ENCODE measurements around the gene SCGB1C1.

DNA sequence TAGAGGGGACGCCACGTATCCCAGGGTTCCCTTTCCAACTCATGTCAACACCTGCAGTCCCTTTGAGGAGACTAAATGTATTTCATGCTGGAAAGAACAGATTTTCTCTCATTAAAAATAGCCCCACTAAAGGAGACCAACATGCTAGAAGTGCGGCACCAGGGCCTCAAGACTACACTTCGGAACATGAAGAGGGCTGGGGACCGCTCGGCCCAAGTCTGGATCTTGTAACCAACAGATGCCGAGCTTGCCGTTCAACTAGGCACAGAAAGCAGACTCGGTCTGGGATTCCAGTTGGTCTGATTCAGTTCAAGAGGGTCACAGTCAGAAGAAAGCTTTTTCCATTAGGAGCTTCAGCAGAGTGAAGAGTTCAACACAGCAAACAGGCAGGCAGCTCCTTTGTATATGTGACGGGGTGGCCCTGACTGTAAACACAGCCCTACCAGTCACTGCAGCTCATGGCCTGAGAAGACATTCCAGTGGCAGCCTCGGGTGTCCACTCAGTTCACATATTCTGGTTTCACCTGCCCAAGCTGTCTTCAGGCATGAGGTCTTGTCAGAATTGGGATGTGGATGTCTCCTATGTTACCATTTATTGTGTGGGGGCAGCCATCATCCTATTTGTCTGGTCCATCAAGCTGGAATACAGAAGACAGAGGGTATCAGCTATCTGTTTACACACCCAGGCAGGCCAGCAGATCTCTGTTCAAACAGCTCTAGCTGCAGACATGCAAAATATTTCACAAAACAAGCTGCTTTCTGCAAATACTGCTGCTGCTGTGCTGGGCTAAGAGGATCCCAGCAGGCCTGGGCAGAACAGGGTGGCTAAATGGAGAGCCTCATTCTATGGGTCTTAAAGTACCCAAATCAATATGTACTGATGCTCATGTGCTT is 23.4 kb downstream of the SCGB1C1 start:
- TF ChIP-seq TAF1 (conservative IDR thresholded peaks at IDR 0.05) (no peak), JUND (IDR thresholded peaks at IDR 0.05) (no peak), RAD21 (IDR thresholded peaks at IDR 0.05) (no peak), FOXA2 (IDR thresholded peaks at IDR 0.05) (no peak), SP1 (IDR thresholded peaks at IDR 0.05) (no peak), HNF4G (IDR thresholded peaks at IDR 0.05) (no peak), YY1 (IDR thresholded peaks at IDR 0.05) (no peak), RXRA (IDR thresholded peaks at IDR 0.05) (no peak), GABPA (IDR thresholded peaks at IDR 0.05 in 1 of 2, conservative IDR thresholded peaks at IDR 0.05 in 1 of 2) (no peak)
- TF ChIP-seq, protein P1, sequence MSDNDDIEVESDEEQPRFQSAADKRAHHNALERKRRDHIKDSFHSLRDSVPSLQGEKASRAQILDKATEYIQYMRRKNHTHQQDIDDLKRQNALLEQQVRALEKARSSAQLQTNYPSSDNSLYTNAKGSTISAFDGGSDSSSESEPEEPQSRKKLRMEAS (IDR thresholded peaks at IDR 0.05), result no peak
- TF ChIP-seq, protein P2, sequence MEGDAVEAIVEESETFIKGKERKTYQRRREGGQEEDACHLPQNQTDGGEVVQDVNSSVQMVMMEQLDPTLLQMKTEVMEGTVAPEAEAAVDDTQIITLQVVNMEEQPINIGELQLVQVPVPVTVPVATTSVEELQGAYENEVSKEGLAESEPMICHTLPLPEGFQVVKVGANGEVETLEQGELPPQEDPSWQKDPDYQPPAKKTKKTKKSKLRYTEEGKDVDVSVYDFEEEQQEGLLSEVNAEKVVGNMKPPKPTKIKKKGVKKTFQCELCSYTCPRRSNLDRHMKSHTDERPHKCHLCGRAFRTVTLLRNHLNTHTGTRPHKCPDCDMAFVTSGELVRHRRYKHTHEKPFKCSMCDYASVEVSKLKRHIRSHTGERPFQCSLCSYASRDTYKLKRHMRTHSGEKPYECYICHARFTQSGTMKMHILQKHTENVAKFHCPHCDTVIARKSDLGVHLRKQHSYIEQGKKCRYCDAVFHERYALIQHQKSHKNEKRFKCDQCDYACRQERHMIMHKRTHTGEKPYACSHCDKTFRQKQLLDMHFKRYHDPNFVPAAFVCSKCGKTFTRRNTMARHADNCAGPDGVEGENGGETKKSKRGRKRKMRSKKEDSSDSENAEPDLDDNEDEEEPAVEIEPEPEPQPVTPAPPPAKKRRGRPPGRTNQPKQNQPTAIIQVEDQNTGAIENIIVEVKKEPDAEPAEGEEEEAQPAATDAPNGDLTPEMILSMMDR (IDR thresholded peaks at IDR 0.05; ENCODE audit: low read depth, low read length, missing input control), result no peak
- TF ChIP-seq, protein P3, sequence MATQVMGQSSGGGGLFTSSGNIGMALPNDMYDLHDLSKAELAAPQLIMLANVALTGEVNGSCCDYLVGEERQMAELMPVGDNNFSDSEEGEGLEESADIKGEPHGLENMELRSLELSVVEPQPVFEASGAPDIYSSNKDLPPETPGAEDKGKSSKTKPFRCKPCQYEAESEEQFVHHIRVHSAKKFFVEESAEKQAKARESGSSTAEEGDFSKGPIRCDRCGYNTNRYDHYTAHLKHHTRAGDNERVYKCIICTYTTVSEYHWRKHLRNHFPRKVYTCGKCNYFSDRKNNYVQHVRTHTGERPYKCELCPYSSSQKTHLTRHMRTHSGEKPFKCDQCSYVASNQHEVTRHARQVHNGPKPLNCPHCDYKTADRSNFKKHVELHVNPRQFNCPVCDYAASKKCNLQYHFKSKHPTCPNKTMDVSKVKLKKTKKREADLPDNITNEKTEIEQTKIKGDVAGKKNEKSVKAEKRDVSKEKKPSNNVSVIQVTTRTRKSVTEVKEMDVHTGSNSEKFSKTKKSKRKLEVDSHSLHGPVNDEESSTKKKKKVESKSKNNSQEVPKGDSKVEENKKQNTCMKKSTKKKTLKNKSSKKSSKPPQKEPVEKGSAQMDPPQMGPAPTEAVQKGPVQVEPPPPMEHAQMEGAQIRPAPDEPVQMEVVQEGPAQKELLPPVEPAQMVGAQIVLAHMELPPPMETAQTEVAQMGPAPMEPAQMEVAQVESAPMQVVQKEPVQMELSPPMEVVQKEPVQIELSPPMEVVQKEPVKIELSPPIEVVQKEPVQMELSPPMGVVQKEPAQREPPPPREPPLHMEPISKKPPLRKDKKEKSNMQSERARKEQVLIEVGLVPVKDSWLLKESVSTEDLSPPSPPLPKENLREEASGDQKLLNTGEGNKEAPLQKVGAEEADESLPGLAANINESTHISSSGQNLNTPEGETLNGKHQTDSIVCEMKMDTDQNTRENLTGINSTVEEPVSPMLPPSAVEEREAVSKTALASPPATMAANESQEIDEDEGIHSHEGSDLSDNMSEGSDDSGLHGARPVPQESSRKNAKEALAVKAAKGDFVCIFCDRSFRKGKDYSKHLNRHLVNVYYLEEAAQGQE (IDR thresholded peaks at IDR 0.05), result no peak
- TF ChIP-seq, protein P4, sequence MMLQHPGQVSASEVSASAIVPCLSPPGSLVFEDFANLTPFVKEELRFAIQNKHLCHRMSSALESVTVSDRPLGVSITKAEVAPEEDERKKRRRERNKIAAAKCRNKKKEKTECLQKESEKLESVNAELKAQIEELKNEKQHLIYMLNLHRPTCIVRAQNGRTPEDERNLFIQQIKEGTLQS (IDR thresholded peaks at IDR 0.05), result no peak
